ENCODE measurements around the gene PHLDA3. TPM values are rescaled to one million over a fixed set of nuclear protein-coding genes. Genes with fewer than 3 reads are reported as not detected.

PHLDA3 gene
- total RNA-seq, 1 donor from 2014 or later, result 90.0 TPM

- no peak overlapping the region for H3K4me3 ChIP-seq
- intact Hi-C loops (cut with DNase I), result no loop called here
- H3K36me3 ChIP-seq, result peaks cover 17% of the 10 kb centered on the region
- no peak for DNase-seq
- peaks cover 51% of the 10 kb centered on the region for H3K4me1 ChIP-seq
- no peaks in the 10 kb centered on the region for H3K9me3 ChIP-seq
- peak; percentile 33 for TF ChIP-seq CTCF (IDR thresholded peaks at IDR 0.05)
- peak; percentile 40 for ATAC-seq
- H3K27me3 ChIP-seq, result no peaks in the 10 kb centered on the region
- peak overlapping the region; percentile 76 for H3K27ac ChIP-seq
These were observed 5.9 kb downstream of the PHLDA3 start for GRCh38 chr1:201463071-201463552.

GRCh38 chr1:201461645-201462441, 7.1 kb downstream of the PHLDA3 start:
- H3K36me3 ChIP-seq, result peaks cover 17% of the 10 kb centered on the region
- H3K4me3 ChIP-seq, result no peak overlapping the region
- peak overlapping the region; percentile 76 for H3K27ac ChIP-seq
- intact Hi-C loops (cut with DNase I), result no loop called here
- ATAC-seq, result peak; percentile 76
- H3K9me3 ChIP-seq, result no peaks in the 10 kb centered on the region
- H3K27me3 ChIP-seq, result no peaks in the 10 kb centered on the region
- TF ChIP-seq CTCF (IDR thresholded peaks at IDR 0.05), result no peak
- H3K4me1 ChIP-seq, result peaks cover 59% of the 10 kb centered on the region
- DNase-seq, result peak; percentile 89

GRCh38 chr1:201460814-201461644, 8.0 kb downstream of the PHLDA3 start:
- Histone ChIP-seq H3K27ac (peak overlapping the region; percentile 76), H3K4me1 (peaks cover 60% of the 10 kb centered on the region), H3K27me3 (no peaks in the 10 kb centered on the region), H3K36me3 (peaks cover 14% of the 10 kb centered on the region), H3K9me3 (no peaks in the 10 kb centered on the region), H3K4me3 (no peak overlapping the region)
- intact Hi-C loops (cut with DNase I), result no loop called here
- no peak for TF ChIP-seq CTCF (IDR thresholded peaks at IDR 0.05)
- DNase-seq, result peak; percentile 62
- peak; percentile 78 for ATAC-seq

GRCh38 chr1:201459775-201460174, 9.2 kb downstream of the PHLDA3 start:
- H3K4me3 ChIP-seq, result no peak overlapping the region
- no peaks in the 10 kb centered on the region for H3K9me3 ChIP-seq
- H3K36me3 ChIP-seq, result peaks cover under 1% of the 10 kb centered on the region
- no peaks in the 10 kb centered on the region for H3K27me3 ChIP-seq
- TF ChIP-seq CTCF (IDR thresholded peaks at IDR 0.05), result no peak
- H3K27ac ChIP-seq, result peak overlapping the region; percentile 76
- no peak for ATAC-seq
- intact Hi-C loops (cut with DNase I), result no loop called here
- DNase-seq, result no peak
- H3K4me1 ChIP-seq, result peaks cover 64% of the 10 kb centered on the region

- no peak for TF ChIP-seq CTCF (IDR thresholded peaks at IDR 0.05)
- no peak for DNase-seq
- no peak for ATAC-seq
- Histone ChIP-seq H3K9me3 (no peaks in the 10 kb centered on the region), H3K36me3 (no peaks in the 10 kb centered on the region), H3K27me3 (no peaks in the 10 kb centered on the region), H3K4me3 (no peak overlapping the region), H3K4me1 (peaks cover 64% of the 10 kb centered on the region), H3K27ac (no peak overlapping the region)
- intact Hi-C loops (cut with DNase I), result no loop called here
These were observed 9.9 kb downstream of the PHLDA3 start for GRCh38 chr1:201459052-201459451.

Data from upper lobe of right lung (tissue), 1 donor.